Fibroblast of the aortic adventitia (primary cell): ENCODE measurements around the gene OSMR. TPM values are rescaled to one million over a fixed set of nuclear protein-coding genes. Genes with fewer than 3 reads are reported as not detected.

Experiments used
- DNase-seq: peaks from one replicate; pipeline ENCODE4 v3.0.0-alpha.2; 2010; ENCODE audit warnings: low read depth
- H3K4me3 ChIP-seq: 2 replicates; pipeline ENCODE4 v1.5.1; 2011; ENCODE audit warnings: low read depth, mild to moderate bottlenecking, control low read depth, low read length, moderate library complexity
- CTCF ChIP-seq: IDR thresholded peaks from 2 replicates; pipeline ENCODE4 v1.5.1; 2011; ENCODE audit warnings: mild to moderate bottlenecking, low read length, control low read depth, inconsistent platforms; ENCODE audit not compliant: insufficient read depth
- total RNA-seq: library from RNA; depleted of rRNA; stranded (reverse); fragments of >200 nt; gene quantifications from 2 replicates; pipeline ENCODE4 v1.2.3, GENCODE V29; 2012; ENCODE audit warnings: low replicate concordance

Gene OSMR
- total RNA-seq, 1 donor = 96.7 TPM

DNA sequence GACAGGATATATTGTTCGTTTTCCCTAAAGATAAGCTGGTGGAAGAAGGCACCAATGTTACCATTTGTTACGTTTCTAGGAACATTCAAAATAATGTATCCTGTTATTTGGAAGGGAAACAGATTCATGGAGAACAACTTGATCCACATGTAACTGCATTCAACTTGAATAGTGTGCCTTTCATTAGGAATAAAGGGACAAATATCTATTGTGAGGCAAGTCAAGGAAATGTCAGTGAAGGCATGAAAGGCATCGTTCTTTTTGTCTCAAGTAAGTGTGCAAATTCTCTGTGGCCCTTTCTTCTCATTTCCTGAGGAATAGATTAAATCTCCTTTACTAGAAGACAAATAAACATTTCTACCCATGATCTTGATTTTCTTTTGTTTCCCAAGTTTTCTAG lies 38.0 kb downstream of the OSMR start:
- H3K4me3 ChIP-seq = no peak overlapping the region
- no peak for DNase-seq
- no peak for TF ChIP-seq CTCF

DNA sequence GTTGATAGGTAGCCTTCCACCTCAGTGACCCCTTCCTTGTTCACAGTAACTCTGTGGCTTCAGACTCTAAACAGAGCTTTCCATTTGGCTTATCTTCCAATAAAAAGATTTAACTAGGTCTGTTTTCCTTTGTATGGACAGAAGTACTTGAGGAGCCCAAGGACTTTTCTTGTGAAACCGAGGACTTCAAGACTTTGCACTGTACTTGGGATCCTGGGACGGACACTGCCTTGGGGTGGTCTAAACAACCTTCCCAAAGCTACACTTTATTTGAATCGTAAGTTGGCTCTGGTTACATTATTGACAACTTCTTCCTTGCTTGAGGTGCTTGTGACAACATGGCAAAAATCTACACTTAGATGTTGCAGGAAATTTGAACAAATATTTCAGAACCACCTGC lies 39.4 kb downstream of the OSMR start:
- no peak for TF ChIP-seq CTCF
- no peak overlapping the region for H3K4me3 ChIP-seq
- no peak for DNase-seq

DNA sequence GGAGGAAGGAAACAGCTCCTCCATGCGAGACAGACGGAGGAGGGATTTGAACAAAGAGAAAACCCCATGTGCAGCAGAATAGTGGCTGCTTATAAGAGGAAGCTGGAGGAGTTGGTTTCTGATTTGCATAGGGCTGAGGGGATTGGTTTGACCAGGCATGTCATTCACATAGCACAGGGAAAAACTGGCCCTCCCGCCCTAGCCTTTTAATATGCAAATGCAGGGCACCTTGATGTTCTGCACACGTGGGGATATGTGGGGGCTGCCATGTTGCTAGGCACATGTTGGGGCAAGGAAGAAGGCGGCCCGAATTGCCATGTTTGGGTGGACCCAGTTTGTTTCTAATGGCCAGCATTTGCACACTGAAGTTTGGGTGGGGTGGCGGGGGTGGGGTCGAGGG lies 42.2 kb downstream of the OSMR start:
- no peak for TF ChIP-seq CTCF
- no peak for DNase-seq
- no peak overlapping the region for H3K4me3 ChIP-seq

- TF ChIP-seq CTCF = no peak
- H3K4me3 ChIP-seq = no peak overlapping the region
- DNase-seq = no peak
These were observed 43.6 kb downstream of the OSMR start for GRCh38 chr5:38889424-38889823.

GRCh38 chr5:38891563-38891962 lies 45.8 kb downstream of the OSMR start:
- no peak for DNase-seq
- TF ChIP-seq CTCF = no peak
- no peak overlapping the region for H3K4me3 ChIP-seq

GRCh38 chr5:38892363-38892762 lies 46.6 kb downstream of the OSMR start:
- no peak overlapping the region for H3K4me3 ChIP-seq
- TF ChIP-seq CTCF = no peak
- DNase-seq = no peak

DNA sequence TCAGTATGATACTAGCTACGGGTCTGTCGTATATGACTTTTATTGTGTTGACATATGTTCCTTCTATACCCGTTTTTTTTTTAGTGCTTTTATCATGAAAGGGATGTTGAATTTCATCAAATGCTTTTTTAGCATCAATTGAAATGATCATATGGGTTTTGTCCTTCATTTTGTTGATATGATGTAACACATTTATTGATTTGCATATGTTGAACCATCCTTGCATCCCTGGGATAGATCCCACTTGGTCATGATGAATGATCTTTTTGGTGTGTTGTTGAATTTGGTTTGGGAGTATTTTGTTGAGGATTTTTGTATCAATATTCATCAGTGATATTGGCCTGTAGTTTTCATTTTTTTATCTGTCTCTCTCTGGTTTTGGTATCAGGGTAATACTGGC lies 50.9 kb downstream of the OSMR start:
- no peak overlapping the region for H3K4me3 ChIP-seq
- no peak for DNase-seq
- TF ChIP-seq CTCF = no peak
